WTC11 (cell line): ENCODE results near the gene IGF2BP3. TPM values are rescaled to one million over a fixed set of nuclear protein-coding genes. Genes with fewer than 3 reads are reported as not detected.
A peak's percentile ranks its signal among the peaks of the same experiment; 100 is the strongest.

Experiments
- ATAC-seq: fragments of 200-7000 bp; cut with Tn5 transposase; 2 replicates; pipeline ENCODE4 v1.10.0; 2021; ENCODE audit warnings: mild to moderate bottlenecking, moderate library complexity
- CTCF ChIA-PET: fragments of 300-600 bp; sonication (Branson Sonifier 250); formaldehyde crosslinking; loops from one replicate; lab custom pipeline; 2021; ENCODE audit warnings: antibody characterized with exemption; lab: Charles Lee
- POLR2A ChIA-PET: fragments of 350-600 bp; sonication (Branson Sonifier 250); formaldehyde crosslinking; loops from one replicate; lab custom pipeline; 2021; ENCODE audit warnings: antibody characterized with exemption; lab: Charles Lee
- DNase-seq: peaks from one replicate; pipeline ENCODE4 v3.0.0; 2021; ENCODE audit warnings: low spot score
- H3K27ac Mint-ChIP-seq: 2 replicates; pipeline ENCODE4 v1.8.0; 2021; ENCODE audit warnings: mixed read lengths
- H3K27me3 Mint-ChIP-seq: 2 replicates; pipeline ENCODE4 v1.8.0; 2021; ENCODE audit warnings: low read depth, mild to moderate bottlenecking, moderate library complexity, mixed read lengths
- H3K36me3 Mint-ChIP-seq: 2 replicates; pipeline ENCODE4 v1.8.0; 2021; ENCODE audit warnings: mixed read lengths
- H3K4me1 Mint-ChIP-seq: 2 replicates; pipeline ENCODE4 v1.8.0; 2022; ENCODE audit warnings: mixed read lengths
- H3K4me3 Mint-ChIP-seq: 2 replicates; pipeline ENCODE4 v1.8.0; 2021; ENCODE audit warnings: mild to moderate bottlenecking, moderate library complexity, mixed read lengths
- H3K9me3 Mint-ChIP-seq: 2 replicates; pipeline ENCODE4 v1.8.0; 2021; ENCODE audit warnings: mixed read lengths
- AFF4 ChIP-seq: sonication (generic); formaldehyde crosslinking; IDR thresholded peaks from 2 replicates; pipeline ENCODE4 v1.8.1; 2023; ENCODE audit warnings: mild to moderate bottlenecking, missing genetic modification reagents, borderline replicate concordance
- CTCF ChIP-seq: fragments of 200-600 bp; IDR thresholded peaks from 2 replicates; pipeline ENCODE4 v1.8.0; 2022; ENCODE audit warnings: antibody characterized with exemption
- ELF4 ChIP-seq: sonication (generic); formaldehyde crosslinking; IDR thresholded peaks from 2 replicates; pipeline ENCODE4 v1.8.1; 2022; ENCODE audit warnings: low read depth, mild to moderate bottlenecking, moderate library complexity, missing genetic modification reagents
- FOXP1 ChIP-seq: sonication (generic); formaldehyde crosslinking; IDR thresholded peaks from 2 replicates; pipeline ENCODE4 v1.8.0; 2022; ENCODE audit warnings: missing genetic modification reagents, mild to moderate bottlenecking, moderate library complexity, borderline replicate concordance
- GABPB1 ChIP-seq: sonication (generic); formaldehyde crosslinking; IDR thresholded peaks from 2 replicates; pipeline ENCODE4 v1.8.1; 2023; ENCODE audit warnings: mild to moderate bottlenecking, missing genetic modification reagents
- HMGA2 ChIP-seq: fragments of 250-450 bp; sonication (Bioruptor Pico); IDR thresholded peaks from 2 replicates; pipeline ENCODE4 v1.4.0; 2021; ENCODE audit warnings: mild to moderate bottlenecking, moderate library complexity
- KAT7 ChIP-seq: sonication (generic); formaldehyde crosslinking; IDR thresholded peaks from 2 replicates; pipeline ENCODE4 v1.8.1; 2023; ENCODE audit warnings: missing genetic modification reagents, mild to moderate bottlenecking, borderline replicate concordance
- NFE2L1 ChIP-seq: sonication (generic); formaldehyde crosslinking; IDR thresholded peaks from 2 replicates; pipeline ENCODE4 v1.8.1; 2023; ENCODE audit warnings: missing genetic modification reagents
- NFYB ChIP-seq: sonication (generic); formaldehyde crosslinking; conservative IDR thresholded peaks from 2 replicates; pipeline ENCODE4 v1.8.0; 2022; ENCODE audit warnings: low read depth, missing genetic modification reagents
- OVOL2 ChIP-seq: fragments of 250-450 bp; sonication (Bioruptor Pico); IDR thresholded peaks from 2 replicates; pipeline ENCODE4 v1.9.0; 2021; ENCODE audit warnings: mild to moderate bottlenecking, borderline replicate concordance
- PRDM15 ChIP-seq: sonication (generic); formaldehyde crosslinking; IDR thresholded peaks from 2 replicates; pipeline ENCODE4 v1.8.0; 2022; ENCODE audit warnings: missing genetic modification reagents
- PREB ChIP-seq: sonication (generic); formaldehyde crosslinking; IDR thresholded peaks from 2 replicates; pipeline ENCODE4 v1.8.1; 2022; ENCODE audit warnings: mild to moderate bottlenecking, missing genetic modification reagents, moderate library complexity, borderline replicate concordance
- PRRX2 ChIP-seq: fragments of 250-450 bp; sonication (Bioruptor Pico); IDR thresholded peaks from 2 replicates; pipeline ENCODE4 v1.8.0; 2021; ENCODE audit warnings: mild to moderate bottlenecking
- SOX15 ChIP-seq: fragments of 250-450 bp; sonication (Bioruptor Pico); IDR thresholded peaks from 2 replicates; pipeline ENCODE4 v1.9.0; 2021; ENCODE audit warnings: mild to moderate bottlenecking
- TP53 ChIP-seq: sonication (generic); formaldehyde crosslinking; IDR thresholded peaks from 2 replicates; pipeline ENCODE4 v1.8.1; 2023; ENCODE audit warnings: mild to moderate bottlenecking, missing genetic modification reagents
- ZMAT4 ChIP-seq: fragments of 250-450 bp; sonication (Bioruptor Pico); IDR thresholded peaks from 2 replicates; pipeline ENCODE4 v1.9.0; 2021; ENCODE audit warnings: mild to moderate bottlenecking
- ZNF138 ChIP-seq: sonication (generic); formaldehyde crosslinking; conservative IDR thresholded peaks from 2 replicates; pipeline ENCODE4 v1.8.1; 2022; ENCODE audit warnings: mild to moderate bottlenecking, moderate library complexity, missing genetic modification reagents
- ZNF232 ChIP-seq: sonication (generic); formaldehyde crosslinking; IDR thresholded peaks from 2 replicates; pipeline ENCODE4 v1.8.0; 2022; ENCODE audit warnings: mild to moderate bottlenecking, missing genetic modification reagents
- ZNF281 ChIP-seq: sonication (generic); formaldehyde crosslinking; IDR thresholded peaks from 2 replicates; pipeline ENCODE4 v1.8.0; 2023; ENCODE audit warnings: mild to moderate bottlenecking, missing genetic modification reagents
- total RNA-seq: library from RNA; stranded (reverse); gene quantifications from 3 replicates; pipeline ENCODE4 v1.2.3, GENCODE V29; 2021

The IGF2BP3 gene
- total RNA-seq, 1 experiment from 2014 or later, result 129 TPM

GRCh38 chr7:23454881-23455526 is 15.3 kb downstream of the IGF2BP3 start:
- POLR2A ChIA-PET, result interaction anchor here (1.4 kb wide), 1 partner anchor 9 kb away, joined by 3 read pairs; no protein-coding TSS in a partner anchor
- no peak for DNase-seq
- peaks cover 11% of the 10 kb centered on the region for H3K36me3 Mint-ChIP-seq
- H3K9me3 Mint-ChIP-seq, result no peaks in the 10 kb centered on the region
- ATAC-seq, result peak; percentile 30
- CTCF ChIA-PET, result interaction anchor here (1.6 to 1.8 kb wide), 2 partner anchors 74 to 182 kb away, joined by 5 read pairs; no protein-coding TSS in a partner anchor
- no peak for TF ChIP-seq KAT7 (CRISPR knock-in tag)
- TF ChIP-seq OVOL2 (CRISPR knock-in tag), result no peak
- TF ChIP-seq TP53 (CRISPR knock-in tag), result no peak
- no peak for TF ChIP-seq NFYB (CRISPR knock-in tag)
- no peak for TF ChIP-seq PRDM15 (CRISPR knock-in tag)
- TF ChIP-seq ZNF232 (CRISPR knock-in tag), result no peak
- no peak for TF ChIP-seq ELF4
- no peak for TF ChIP-seq PREB
- TF ChIP-seq FOXP1 (CRISPR knock-in tag), result no peak
- no peak for TF ChIP-seq HMGA2 (CRISPR knock-in tag)
- TF ChIP-seq GABPB1 (CRISPR knock-in tag), result no peak
- no peak for TF ChIP-seq ZMAT4 (CRISPR knock-in tag)
- TF ChIP-seq AFF4 (CRISPR knock-in tag), result no peak
- no peak for TF ChIP-seq PRRX2 (CRISPR knock-in tag)
- no peak for TF ChIP-seq CTCF
- TF ChIP-seq ZNF281 (CRISPR knock-in tag), result no peak
- TF ChIP-seq SOX15 (CRISPR knock-in tag), result no peak
- no peak for TF ChIP-seq ZNF138
- TF ChIP-seq NFE2L1, result no peak
- H3K27ac Mint-ChIP-seq, result peak overlapping the region; percentile 42
- H3K27me3 Mint-ChIP-seq, result no peaks in the 10 kb centered on the region
- H3K4me1 Mint-ChIP-seq, result peaks cover 69% of the 10 kb centered on the region
- peak overlapping the region; percentile 15 for H3K4me3 Mint-ChIP-seq
